HTERT RPE-1 (cell line): ENCODE measurements around the gene TBC1D14.

Experiments used
- in situ Hi-C: fragments of 300-500 bp; cut with MboI; formaldehyde crosslinking; loops from 4 replicates; pipeline ENCODE4 v1.14.3; 2020; ENCODE audit warnings: low sequenced_read_pairs

TBC1D14 gene

DNA sequence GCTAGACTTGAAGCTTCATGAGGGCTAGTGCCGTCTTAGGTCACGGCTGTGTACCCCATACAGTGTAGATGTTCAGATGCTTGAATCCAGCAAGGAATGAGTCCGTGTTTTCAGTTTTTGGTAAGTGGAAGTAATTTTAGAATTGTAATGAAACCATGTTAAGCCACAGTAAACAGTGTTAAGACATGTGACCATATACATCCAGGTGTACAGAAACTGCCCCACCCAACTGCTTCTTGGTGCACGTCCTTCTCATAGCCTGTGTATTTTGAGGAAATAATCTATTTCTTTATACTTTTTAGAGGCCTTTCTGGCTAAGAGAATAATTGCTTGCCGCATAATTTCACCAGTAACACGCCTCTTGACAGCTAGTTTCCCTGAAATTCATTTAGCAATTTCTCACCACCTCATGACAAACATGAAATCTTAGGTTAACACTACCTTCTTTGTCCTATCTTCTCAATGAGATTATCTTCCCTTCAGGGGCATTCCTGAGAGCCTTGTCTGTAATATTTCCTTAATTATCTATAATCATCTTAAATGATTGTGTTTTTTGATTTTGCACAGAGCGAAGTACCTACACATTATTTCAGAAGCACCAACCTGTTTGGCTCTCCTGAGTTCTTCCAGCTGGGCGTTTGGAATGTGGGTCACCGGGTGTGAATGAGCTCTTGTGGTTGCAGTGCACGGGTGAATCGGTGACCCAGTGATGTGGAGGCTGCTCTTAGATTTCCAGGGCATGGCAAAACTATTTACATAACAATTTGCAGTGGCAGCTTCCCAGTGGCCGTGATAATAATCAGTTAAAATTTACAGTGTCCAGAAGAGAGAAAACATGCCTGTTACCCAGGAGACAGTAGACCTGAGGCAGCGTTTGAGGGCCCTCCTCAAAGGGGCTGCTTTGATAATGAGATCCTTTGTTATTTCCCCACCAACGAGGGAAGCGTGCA lies 83.4 kb downstream of the TBC1D14 start:
- in situ Hi-C loops, result no loop called here

DNA sequence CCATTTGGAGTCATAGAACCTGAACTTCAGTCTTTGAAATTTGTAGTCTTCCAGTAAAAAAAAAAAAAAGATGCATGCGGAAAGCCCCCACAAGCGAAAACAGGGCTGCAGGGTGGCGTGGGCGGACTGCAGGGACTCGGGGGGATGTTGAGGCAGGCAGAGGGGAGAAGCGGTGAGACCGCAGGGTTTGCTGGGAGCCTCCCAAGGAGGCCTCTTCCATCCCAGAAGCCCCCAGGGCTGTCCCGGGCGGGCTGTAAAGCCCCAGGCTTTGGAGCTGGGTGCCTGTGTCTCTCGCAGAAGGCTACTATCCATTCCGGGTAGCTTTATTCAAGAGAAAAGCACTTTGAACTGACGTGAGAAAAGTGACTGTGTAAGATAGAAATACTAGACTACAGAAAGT lies 86.9 kb downstream of the TBC1D14 start:
- in situ Hi-C loops, result no loop called here

- in situ Hi-C loops, result no loop called here
Observed at GRCh38 chr4:6999172-7000086, 89.8 kb downstream of the TBC1D14 start.

DNA sequence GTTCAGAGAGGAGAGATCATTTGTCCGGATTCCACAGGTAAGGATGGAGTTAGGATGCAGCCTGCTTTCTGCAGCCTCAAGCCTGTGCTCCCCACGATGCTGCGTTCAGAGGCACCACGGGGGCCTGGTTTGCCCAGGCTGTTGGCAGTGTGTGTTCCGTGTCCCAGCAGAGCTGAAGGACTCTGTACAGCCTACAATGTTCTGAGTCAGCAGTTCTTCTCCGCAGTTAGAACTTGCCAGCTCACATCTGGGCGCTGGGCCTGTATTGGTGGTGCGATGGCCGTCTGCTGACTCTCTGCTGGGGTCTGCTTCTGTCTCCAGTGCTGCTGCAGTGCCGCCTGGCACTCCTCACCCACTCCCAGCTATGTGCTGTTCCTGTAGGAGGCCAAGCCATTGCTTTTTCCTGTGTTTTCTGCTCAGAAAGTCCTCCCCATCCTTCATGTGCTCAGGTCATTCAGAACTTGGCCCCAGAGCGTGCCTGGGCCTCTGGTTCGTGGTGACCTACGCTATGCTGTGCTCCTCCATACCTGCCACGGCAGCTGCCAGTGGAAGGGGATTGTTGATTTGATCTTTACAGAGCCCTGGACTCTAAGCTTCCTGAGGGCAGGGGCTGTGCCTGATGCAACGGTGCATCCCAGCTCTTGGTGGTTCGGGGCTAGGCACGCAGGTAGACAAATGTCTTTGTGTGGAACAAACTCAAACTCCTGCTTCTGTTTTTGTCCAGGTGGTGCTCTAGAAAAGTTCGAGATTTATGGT lies 91.0 kb downstream of the TBC1D14 start:
- in situ Hi-C loops, result no loop called here

DNA sequence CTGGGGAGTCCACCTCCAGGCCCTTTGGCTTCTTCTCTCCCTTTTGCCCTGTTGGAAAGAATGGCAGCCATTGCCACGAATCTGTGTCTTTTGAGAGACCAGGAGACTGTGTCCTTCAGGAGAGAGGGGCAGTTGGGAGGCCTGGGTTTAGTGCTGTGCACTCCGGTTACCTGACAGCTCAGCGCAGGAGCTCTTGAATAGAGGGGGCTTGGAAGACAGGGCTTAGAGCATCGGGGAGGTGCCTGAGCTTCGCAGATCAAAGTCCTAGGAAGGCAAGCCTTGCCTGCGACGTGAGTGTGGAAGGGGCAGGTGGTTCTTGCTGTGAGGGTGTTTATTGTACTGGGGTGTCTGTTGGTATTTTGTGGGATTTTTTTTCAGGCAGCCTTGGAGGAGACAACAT lies 91.6 kb downstream of the TBC1D14 start:
- in situ Hi-C loops, result no loop called here

GRCh38 chr4:7002336-7002735 lies 92.7 kb downstream of the TBC1D14 start:
- in situ Hi-C loops, result no loop called here

- in situ Hi-C loops, result no loop called here
Observed at GRCh38 chr4:7003176-7003878, 93.7 kb downstream of the TBC1D14 start.

DNA sequence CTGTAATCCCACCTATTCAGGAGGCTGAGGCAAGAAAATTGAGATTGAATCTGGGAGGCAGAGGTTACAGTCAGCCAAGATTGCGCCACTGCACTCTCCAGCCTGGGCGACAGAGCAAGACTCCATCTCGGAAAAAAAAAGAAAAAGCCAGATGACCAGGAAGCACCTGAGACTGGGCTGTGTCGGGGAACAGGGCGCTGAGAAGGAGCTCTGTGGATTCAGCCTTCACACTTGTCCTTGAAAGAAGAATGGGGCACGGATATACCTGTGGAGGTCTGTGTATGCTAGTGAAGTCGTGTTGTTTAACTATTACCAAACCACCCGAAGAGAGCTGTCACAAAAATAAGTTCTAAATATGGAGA lies 94.2 kb downstream of the TBC1D14 start:
- in situ Hi-C loops, result no loop called here

DNA sequence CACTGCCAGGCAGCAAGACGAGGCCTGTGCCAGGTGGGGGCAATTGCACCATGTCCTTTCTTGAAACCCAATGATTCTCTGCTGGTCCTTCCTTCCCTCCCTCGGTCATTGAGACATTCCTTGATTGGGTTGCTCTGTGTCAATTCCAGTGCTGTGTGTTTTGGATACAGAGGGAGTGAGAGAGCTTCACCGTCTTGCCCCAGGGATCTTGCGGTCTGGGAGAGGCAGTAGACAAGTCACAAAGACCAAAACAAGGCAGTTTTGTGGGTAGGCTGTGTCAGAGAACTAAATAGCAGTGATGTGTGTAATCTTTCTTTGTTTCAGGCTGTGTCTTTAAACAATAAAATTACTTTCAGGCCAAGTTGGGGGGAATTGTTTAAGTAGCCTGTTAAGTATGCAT lies 94.7 kb downstream of the TBC1D14 start:
- in situ Hi-C loops, result no loop called here

GRCh38 chr4:7005571-7005970 lies 95.9 kb downstream of the TBC1D14 start:
- in situ Hi-C loops, result no loop called here

DNA sequence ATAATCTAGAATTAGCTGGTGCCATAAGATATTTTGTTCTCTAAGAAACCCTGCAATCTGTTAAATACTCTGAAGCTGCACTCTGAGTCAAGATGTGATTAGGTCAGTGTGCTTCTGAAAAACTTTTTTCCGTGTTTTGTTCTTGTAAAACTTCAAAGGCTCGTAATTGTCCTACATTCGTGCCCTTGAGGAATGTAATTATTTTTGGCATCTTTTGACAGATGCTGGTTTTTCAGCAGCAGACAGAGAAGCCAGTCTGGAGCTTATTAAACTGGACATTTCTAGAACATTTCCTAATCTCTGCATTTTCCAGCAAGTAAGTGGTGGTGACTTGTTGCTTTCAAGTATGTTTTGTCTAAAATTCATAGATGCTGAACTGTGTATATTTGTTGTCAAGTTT lies 96.8 kb downstream of the TBC1D14 start:
- in situ Hi-C loops, result no loop called here

- in situ Hi-C loops, result no loop called here
Observed at GRCh38 chr4:7007142-7007907, 97.7 kb downstream of the TBC1D14 start.

DNA sequence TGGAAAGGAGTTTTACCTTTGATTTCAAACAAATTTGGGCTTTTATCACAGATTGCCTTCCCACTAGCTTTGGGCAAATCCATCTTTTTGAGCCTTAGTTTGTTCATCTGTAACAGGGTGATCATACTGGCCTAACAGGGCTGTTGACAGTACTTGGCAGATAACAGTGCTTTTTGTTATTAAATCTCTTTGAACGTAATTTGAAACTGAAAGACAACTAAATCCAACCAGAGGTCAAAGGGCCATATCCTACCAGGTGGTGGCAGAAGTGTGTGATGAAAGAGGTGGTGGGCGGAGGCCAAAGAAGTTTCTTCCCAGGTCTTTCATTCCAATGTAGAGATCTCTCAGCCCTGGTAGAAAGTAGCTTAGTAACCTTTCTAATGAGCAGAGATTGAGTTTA lies 98.3 kb downstream of the TBC1D14 start:
- in situ Hi-C loops, result no loop called here

- in situ Hi-C loops, result no loop called here
Observed at GRCh38 chr4:7009564-7009963, 99.9 kb downstream of the TBC1D14 start.

DNA sequence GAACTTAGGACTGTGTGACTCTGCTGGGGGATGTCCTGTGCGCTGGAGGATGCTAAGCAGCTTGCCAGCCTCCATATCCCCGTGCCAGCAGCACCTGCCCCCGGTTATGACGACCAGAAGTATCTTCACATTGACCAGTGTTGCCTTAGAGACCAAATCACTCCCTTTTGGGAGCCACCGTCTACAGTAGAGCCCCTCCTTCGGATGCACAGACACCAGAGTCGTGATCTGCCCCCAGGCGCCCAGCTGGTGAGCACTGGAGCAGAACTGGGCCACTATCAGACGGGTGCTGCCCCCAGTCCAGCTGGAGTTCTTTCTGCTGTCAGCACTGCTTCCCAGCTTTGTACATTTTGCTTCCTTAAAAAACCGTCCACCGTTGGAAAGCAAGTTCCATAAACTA lies 103.5 kb downstream of the TBC1D14 start:
- in situ Hi-C loops, result no loop called here

DNA sequence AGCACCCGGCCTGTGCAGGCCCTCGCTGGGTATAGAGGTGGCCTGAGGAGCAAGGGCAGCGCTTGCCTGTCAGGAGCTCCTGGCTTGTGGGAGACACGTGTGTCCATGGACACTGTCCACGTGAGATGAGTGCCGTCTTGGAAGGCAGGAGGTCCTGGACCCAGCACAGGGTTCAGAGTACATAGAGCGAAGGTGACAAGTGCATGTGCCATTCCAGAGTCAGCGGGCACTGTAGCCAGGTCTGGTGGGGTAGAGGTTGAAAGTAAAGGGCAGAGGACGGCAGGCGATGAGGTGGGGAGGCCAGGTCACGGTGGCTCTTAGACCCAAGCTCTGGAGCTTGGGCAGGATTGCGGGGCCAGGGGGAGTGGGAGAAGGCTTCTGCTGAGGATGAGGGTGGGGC lies 105.2 kb downstream of the TBC1D14 start:
- in situ Hi-C loops, result no loop called here

DNA sequence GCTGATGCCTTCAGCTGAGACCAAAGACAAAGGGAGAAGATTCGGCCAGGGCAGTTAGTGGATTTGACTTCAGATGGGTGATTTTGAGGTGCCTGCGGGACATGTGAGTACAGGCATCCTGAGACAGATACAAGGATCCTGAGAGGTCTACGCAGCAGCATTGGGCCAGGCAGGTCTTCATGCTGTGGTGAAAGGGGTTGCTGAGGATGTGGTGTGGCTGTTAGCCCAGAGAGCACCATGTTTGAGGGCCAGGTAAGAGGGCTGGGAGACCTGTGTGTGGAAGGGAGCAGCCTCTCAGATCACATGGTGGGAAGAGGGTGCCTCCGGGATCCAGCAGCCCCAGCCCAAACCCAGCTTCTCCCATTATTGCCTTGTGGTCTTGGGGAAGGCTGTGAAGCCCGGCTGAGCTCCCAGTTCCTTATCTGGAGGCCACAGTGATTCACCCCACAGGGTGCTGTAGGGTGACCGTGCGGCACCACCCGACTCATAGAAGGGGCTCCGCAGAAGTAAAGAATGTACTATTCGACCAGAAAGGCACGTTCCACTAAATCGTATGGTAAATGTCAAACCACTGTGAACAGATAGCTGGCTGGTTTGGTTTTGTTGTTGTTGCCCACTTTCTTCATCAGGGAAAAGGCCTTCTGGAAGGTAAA lies 105.9 kb downstream of the TBC1D14 start:
- in situ Hi-C loops, result no loop called here

GRCh38 chr4:7016086-7016485 lies 106.5 kb downstream of the TBC1D14 start:
- in situ Hi-C loops, result no loop called here

GRCh38 chr4:7016512-7016911 lies 106.9 kb downstream of the TBC1D14 start:
- in situ Hi-C loops, result no loop called here
